Ramos (cell line): ENCODE data around the gene GRB10.
"Not testable (repeated sequence)": the region's sequence is repeated elsewhere in the genome, so short reads cannot be mapped to it uniquely, and the experiment has no call there.

Experiments
- in situ Hi-C: fragments of 300-500 bp; cut with MboI; formaldehyde crosslinking; loops from one replicate; pipeline ENCODE4 v1.14.3; 2022; ENCODE audit warnings: low sequenced_read_pairs; ENCODE audit not compliant: unreplicated experiment

The GRB10 gene

DNA sequence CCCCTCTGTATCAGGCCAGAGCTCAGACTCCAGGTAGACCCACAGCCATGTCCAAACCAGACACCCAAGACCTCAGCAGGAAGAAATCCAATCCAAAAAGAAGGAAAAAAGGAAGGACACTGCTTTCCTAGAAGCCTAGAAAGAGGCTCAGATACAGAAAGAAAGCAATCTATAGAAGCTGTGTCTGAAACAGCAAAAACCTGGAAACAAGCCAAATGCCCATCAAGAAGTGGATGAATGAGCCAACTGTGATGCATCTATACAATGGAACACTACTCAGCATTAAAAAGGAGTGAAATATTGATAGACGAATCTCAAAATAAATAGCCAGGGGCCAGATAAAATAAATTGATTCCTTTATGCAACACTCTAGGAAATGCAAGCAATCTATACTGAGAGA lies 31.6 kb downstream of the GRB10 start:
- in situ Hi-C loops = no loop called here

DNA sequence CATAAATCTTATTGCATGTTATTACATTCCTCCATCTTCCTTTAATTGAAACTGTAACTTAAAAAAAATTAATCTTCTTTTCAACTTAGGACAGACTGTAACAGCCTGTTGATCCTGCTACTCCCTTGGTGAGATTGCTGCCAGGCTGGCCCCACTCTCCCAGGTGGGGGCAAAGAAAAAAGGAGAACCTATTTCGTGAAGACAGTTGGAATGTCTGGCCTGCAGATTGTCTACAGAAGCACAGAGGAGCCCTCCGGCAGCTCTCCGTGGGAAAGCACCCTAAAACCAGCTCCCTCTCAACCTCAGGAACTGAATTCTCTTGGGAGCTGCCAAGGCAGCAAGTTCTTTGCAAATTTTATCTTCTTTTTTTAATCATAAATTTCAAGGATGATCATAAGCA lies 32.8 kb downstream of the GRB10 start:
- in situ Hi-C loops = no loop called here

DNA sequence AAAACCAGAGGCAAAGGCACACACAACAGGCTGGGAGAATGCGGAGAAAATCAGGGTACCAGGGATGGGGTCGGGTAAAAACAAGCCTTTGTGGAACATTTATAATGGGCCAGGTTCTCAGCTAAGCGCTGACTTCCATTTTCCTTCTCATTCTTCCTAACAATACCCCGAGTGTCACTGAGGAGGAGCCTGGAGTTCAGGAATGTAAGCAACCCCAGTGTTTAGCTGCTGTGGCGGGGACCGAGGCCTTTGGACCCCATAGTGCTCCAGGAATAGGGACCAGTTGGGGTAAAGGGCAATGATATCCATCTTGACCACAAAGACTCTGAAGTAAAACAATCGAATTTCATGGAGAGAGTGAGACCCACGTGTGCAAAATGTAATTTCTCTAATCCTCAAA lies 34.2 kb downstream of the GRB10 start:
- in situ Hi-C loops = no loop called here

DNA sequence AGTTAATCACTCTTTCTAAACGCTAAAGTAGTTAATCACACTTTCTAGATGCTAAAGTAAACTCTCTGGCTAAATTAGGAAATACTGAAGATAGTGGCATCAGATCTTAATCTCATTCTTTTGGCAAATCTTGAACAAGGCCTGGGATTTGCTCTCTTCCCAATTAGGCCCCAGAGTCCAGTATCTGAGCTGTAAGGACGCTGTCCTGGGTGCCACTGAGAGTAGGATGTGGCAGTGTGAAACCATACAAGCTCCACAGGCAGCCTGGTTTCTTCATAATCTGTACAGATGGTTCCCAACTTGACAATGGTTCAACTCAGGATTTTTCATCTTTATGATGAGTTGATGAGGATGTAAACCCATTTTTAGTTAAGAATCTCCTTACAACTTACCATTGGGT lies 36.9 kb downstream of the GRB10 start:
- in situ Hi-C loops = no loop called here

GRCh38 chr7:50745336-50745735 lies 37.4 kb downstream of the GRB10 start:
- in situ Hi-C loops = no loop called here

DNA sequence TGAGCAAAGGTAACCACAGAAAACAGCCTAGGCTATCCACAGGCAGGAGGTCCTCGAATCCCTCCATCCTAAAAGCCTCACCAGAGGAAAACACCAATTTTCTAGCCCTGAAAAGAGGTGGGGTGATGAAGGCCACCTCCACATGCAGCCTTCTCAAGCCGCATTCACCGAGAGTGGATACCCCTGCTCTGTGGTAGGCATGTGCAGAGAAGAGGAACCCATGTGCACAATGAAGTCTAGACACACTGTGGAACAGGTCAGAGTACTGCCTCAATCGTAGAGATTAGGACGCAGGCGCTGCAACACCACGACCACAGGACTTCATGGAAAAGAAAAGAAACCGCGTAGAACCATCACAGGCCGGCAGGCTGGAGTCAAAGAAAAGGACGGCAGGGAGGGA lies 38.8 kb downstream of the GRB10 start:
- in situ Hi-C loops = no loop called here

DNA sequence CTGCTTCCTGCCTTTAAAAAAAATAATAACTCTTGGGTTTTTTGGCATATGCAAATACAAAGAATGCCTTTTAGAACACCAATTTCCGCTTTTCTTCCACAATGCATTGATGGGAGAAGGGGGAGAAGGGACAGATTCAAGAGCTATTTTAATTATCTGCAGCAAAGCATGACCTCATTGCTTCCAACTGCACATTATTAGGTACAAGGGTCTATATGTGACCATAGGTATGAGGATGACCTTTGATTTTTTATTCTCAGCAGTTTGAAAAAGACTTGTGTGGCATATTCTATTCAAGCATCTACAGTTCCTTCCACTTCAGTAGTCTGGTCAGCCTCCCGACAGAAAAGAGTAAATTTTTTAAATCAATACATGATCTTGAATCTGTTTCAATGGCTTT lies 39.7 kb downstream of the GRB10 start:
- in situ Hi-C loops = no loop called here

GRCh38 chr7:50742401-50742800 lies 40.3 kb downstream of the GRB10 start:
- in situ Hi-C loops = no loop called here

DNA sequence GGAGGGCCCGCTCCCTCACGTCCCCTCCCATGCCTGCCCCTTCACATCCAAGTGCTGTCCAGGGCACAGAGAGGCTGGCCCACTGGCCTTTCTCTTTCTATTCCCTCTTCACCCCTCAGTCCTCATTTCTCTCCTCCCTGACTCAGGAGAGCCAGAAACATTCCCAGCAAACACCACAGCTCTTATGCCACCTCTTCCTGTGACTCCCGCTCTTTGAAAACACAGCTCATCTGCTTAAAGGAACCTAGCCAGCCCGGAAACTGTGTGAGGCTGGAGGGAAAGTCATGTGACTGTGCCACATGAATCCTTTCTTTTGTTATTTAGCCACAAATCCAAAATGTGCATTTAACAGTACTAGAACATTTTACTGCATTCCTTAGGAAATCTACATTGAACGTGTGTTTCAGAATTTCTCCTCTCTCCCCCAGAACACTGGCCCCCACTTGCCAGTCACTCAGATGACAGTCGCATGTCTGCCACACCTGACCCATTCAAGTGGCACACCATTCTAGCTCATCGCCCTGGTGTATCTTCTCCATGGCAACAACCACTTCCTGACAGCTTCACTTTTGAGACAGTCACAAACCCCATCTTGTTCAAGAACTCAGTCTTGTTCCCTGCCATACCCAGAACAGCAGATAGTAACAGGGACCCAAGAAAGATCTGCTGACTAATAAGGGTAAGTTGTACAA lies 42.8 kb downstream of the GRB10 start:
- in situ Hi-C loops = no loop called here

DNA sequence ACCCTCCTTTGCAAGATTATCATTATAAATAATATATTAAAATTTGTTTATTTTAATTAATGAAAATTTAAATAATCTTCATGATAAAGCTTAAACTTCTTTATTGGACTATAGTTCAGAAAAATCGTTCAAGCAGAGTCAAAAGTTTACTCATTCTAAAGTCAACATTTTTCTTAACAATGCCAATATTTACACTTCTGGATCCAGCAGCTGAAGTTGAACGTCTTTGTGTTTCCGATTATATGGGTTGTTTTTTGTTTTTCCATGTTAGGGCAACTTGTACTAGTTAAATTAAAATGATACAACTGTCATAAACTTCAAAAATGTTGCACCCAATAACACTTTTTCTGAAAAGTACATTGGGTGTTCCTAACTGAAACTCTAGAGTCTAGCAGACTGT lies 43.8 kb downstream of the GRB10 start:
- in situ Hi-C loops = no loop called here

DNA sequence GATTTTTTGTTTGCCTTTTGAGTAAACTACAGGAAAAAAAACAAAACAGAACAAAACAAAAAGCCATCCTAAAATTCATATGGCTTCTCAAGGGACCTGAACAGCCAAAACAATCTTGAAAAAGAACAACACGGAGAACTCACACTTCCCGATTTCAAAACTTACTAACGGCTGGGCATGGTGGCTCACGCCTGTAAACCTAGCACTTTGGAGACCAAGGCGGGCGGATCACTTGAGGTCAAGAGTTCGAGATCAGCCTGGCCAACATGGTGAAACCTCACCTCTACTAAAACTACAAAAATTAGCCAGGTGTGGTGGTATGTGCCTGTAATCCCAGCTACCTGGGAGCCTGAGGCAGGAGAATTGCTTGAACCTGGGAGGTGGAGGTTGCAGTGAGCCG lies 46.9 kb downstream of the GRB10 start:
- in situ Hi-C loops = not testable (repeated sequence)

DNA sequence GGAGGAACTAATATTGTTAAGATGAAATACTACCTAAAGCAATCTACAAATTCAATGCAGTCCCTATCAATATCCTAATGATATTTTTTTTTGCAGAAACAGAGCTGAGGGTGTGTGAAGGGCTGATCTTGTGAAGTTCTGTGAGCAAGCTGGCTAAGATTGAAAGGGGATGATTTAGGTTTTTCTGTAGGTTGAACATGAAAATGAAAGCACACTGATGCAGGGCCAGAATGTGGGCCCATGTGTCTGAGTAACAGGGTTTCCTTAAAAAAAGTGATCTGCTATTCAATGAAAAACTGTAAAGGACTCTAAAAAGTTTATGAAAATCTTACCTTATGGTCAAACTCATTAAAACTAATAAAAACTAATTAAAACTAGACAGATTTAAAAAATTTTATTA lies 47.4 kb downstream of the GRB10 start:
- in situ Hi-C loops = no loop called here

DNA sequence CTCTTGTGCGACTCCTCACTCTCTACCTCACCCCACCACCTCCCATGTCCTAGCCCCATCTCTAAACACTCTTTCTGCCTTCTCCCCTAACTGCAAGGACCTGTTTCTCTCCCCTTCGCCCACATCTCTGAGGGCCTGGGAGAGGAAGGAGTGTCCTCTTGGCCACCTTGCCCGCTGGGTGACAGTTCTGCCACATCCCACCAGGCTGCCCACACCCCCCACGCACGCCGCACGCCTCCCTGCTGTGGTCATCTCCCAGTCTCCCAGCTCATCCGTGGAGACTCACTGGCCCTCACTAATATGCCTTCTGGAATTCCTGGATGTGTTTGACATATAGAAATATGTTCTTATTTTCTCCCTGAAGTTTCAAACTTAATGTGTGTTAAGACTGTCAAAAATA lies 48.5 kb downstream of the GRB10 start:
- in situ Hi-C loops = no loop called here

- in situ Hi-C loops = no loop called here
Measured at GRCh38 chr7:50733552-50733951, 49.1 kb downstream of the GRB10 start.

DNA sequence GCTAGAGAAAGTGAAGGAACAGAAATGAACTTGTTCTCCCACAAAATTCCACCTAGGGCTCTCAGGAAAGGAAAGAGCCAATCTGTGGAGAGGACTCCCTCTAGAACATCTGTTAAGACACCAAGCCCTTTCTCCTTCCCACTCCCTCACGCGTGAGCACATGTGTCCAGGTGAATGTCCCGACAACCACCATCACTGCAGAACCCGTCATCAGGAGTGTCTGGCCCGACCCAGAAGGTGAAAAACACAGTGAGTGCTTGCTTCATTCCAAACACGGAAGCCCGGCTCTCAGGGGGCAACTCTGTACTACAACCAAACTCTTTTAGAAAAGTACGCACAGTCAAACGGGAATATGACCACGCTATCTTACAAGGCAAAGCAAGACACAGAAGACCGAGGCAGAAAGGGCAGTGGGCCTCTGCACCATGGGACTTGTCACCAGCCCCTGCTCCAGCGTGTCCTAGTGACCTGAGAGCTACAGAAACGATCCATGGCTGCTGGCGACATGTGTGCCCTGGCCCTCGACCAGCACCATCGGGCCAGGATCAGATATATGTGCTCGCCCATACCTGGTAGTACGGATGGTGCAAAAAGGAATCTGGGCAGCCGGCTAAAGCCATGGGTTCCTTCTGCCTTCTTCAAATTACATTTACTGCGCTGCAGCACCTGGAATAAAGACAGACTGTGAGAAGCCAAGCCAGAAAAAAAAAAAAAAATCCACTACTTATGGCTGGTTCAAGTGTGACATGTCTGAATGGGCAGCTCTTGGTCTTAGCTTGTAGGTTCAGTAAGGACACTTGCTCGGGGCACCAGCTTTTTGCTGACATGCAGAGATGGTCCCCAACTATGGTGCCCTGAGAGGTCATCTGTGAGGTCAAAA lies 50.8 kb downstream of the GRB10 start:
- in situ Hi-C loops = no loop called here

DNA sequence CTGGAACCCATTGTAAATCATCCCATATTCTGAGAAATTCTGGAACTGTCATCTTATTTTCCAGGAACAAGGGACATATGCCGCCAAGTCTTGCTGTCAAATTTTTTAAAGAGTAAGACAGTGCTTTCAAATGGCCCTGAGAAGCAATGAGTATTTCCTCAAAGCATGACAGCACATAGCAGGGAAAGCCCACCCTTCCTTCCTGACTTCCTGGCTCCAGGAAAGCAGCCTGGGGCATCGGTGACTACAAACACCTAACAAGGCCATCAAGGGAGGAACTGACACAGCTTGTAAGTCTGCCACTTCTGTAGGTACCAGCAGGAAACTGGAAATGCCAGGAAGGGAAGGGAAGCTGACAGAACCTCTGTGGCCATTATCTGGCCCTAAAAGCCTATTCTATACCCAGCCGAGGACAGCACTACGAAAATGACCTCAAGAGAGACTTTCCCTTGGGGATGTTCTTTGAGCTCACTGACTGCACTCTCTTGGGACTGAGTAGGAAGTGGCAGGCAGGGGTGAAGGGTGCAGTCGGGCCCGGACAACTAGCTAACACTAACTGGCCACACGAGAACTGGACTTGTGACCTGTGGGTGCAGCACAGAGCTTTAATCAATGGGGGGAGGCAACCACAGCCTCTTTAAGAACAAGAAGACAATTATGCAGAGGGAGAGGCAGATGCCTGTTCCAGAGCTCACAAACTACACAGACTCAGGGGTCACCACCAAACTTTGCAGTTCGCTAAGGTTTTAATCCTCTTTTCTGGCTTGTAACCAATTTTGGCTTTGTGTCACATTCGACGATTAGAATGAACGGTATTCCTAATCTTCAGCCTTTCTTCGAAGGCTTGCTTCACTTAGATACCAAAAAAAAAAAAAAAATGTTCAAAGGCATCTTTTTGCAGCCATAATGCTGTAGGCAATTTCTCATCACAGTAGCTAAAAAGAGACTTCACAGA lies 52.0 kb downstream of the GRB10 start:
- in situ Hi-C loops = no loop called here

DNA sequence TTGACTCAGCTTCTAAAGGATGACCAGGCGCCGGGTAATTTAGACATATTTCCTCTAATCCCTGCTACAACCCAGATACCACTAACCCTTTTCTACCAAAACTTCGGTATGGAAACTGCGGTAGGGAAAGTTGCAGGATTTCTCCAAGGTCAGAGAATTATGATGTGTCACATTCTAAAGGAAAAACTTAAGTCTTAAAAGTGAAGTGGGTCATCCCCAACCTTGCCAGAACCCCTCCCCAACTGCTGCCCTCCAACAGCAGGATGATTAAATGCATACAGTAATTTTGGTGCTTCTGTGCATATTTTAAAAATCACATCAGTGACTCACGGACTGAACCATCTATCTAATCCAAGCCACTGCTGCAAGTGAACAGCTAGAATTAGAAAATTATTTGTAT lies 52.7 kb downstream of the GRB10 start:
- in situ Hi-C loops = no loop called here

DNA sequence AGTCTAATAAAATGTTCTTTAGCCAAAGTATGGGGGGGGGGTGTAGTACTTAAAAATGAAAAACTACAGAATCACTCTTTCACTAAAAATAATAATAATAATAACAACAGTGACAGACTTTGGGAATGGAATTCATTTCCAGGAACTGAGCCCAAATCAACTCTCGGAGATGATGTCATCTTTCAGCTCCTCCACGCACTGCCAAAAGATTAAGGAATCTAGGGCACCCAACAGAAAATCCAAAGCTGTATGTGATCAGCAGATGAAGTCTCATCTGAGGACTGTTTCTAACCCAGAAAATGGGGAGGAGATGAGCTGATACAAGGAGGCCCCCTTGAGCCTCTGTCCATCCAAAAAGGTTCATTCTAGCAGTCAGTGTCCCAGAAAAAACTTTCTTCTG lies 54.5 kb downstream of the GRB10 start:
- in situ Hi-C loops = no loop called here

DNA sequence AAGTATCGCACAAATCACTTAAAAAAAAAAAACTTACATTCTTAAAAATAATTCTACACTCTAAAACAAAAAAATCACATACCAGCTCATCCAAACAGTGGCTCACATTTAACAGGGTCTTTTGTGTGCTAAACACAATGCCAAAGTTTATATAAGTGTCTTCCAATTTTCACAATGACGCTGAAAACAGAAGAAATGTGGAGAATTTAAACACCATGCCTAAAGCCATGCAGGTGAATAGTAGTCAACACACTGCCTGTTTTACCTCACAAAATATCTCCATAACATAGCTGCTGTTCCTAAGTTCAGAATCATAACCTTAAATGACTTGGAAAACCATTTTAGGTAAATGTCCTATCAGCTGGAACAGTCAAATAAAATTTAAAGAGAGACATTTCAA lies 55.0 kb downstream of the GRB10 start:
- in situ Hi-C loops = no loop called here

- in situ Hi-C loops = no loop called here
Measured at GRCh38 chr7:50727072-50727471, 55.6 kb downstream of the GRB10 start.

DNA sequence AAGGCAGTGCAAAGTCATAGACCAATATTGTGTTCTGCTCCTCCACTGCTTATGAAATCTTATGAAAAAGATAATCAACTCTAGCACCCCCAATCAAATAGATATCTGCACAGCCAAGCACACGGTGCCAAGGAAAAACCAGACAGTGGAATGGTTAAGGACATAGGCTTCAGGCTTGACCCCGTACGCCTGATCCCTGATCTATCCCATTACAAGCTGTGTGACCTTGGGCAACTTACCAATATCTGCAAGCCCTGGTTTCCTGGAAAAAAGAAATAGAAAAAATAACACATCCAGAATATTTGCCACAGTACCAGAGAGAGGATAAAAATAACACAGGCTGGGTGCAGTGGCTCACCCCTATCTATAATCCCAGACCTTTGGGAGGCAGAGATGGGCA lies 56.9 kb downstream of the GRB10 start:
- in situ Hi-C loops = no loop called here
